Glutamatergic neuron (in vitro differentiated cells): Measurements from ENCODE around the gene PRDM10. TPM values are rescaled to one million over a fixed set of nuclear protein-coding genes. Genes with fewer than 3 reads are reported as not detected.

ENCODE experiments used
- DNase-seq: peaks from one replicate; pipeline ENCODE4 v3.0.0; 2022
- H3K27ac Mint-ChIP-seq: one replicate; pipeline ENCODE4 v1.8.0; 2020; ENCODE audit warnings: mild to moderate bottlenecking, mixed read lengths, inconsistent platforms; ENCODE audit not compliant: unreplicated experiment
- H3K27me3 Mint-ChIP-seq: one replicate; pipeline ENCODE4 v1.8.0; 2020; ENCODE audit warnings: mild to moderate bottlenecking, moderate library complexity, mixed read lengths, inconsistent platforms; ENCODE audit not compliant: unreplicated experiment
- H3K36me3 Mint-ChIP-seq: one replicate; pipeline ENCODE4 v1.8.0; 2020; ENCODE audit warnings: mild to moderate bottlenecking, mixed read lengths, inconsistent platforms; ENCODE audit not compliant: unreplicated experiment
- H3K4me1 Mint-ChIP-seq: one replicate; pipeline ENCODE4 v1.8.0; 2020; ENCODE audit warnings: mild to moderate bottlenecking, low read depth, mixed read lengths, inconsistent platforms; ENCODE audit not compliant: unreplicated experiment
- H3K4me3 Mint-ChIP-seq: one replicate; pipeline ENCODE4 v1.8.0; 2020; ENCODE audit warnings: mild to moderate bottlenecking, mixed read lengths, inconsistent platforms; ENCODE audit not compliant: unreplicated experiment
- H3K9me3 Mint-ChIP-seq: one replicate; pipeline ENCODE4 v1.8.0; 2020; ENCODE audit warnings: mild to moderate bottlenecking, moderate library complexity, mixed read lengths, inconsistent platforms; ENCODE audit not compliant: unreplicated experiment
- CTCF ChIP-seq: fragments of 200-600 bp; sonication (generic); IDR thresholded peaks from one replicate; pipeline ENCODE4 v1.5.0; 2021; ENCODE audit not compliant: partially characterized antibody, unreplicated experiment
- total RNA-seq: library from RNA; stranded (reverse); fragmentation: NEBNext Ultra II Directional; extraction: Animal tissue kit (Norgen Biotek cat#: 25700); gene quantifications from one replicate; pipeline ENCODE4 v1.2.1, GENCODE V29; 2021; ENCODE audit not compliant: unreplicated experiment

The PRDM10 gene
- total RNA-seq, 1 donor from 2014 or later: 19.8 TPM

GRCh38 chr11:129997513-129997912 is 5.1 kb downstream of the PRDM10 start:
- H3K4me3 Mint-ChIP-seq: no peak overlapping the region
- H3K27me3 Mint-ChIP-seq: peaks cover 5% of the 10 kb centered on the region
- peaks cover 12% of the 10 kb centered on the region for H3K36me3 Mint-ChIP-seq
- peaks cover 1% of the 10 kb centered on the region for H3K4me1 Mint-ChIP-seq
- H3K9me3 Mint-ChIP-seq: peaks cover 11% of the 10 kb centered on the region
- H3K27ac Mint-ChIP-seq: no peak overlapping the region
- no peak for TF ChIP-seq CTCF
- DNase-seq: no peak

GRCh38 chr11:129996113-129996870 is 6.3 kb downstream of the PRDM10 start:
- Mint-ChIP-seq H3K27ac (no peak overlapping the region), H3K4me3 (no peak overlapping the region), H3K9me3 (peaks cover 9% of the 10 kb centered on the region), H3K27me3 (peaks cover 3% of the 10 kb centered on the region), H3K4me1 (peaks cover 6% of the 10 kb centered on the region), H3K36me3 (peaks cover 12% of the 10 kb centered on the region)
- no peak for DNase-seq
- no peak for TF ChIP-seq CTCF

- Mint-ChIP-seq H3K4me3 (no peak overlapping the region), H3K27me3 (no peaks in the 10 kb centered on the region), H3K27ac (no peak overlapping the region)
These were observed 7.5 kb downstream of the PRDM10 start for GRCh38 chr11:129995163-129995562.

GRCh38 chr11:129992161-129992944 is 10.3 kb downstream of the PRDM10 start:
- TF ChIP-seq CTCF: no peak
- Mint-ChIP-seq H3K4me1 (peaks cover 6% of the 10 kb centered on the region), H3K27me3 (no peaks in the 10 kb centered on the region), H3K4me3 (peak overlapping the region; percentile 38), H3K36me3 (peaks cover 12% of the 10 kb centered on the region), H3K27ac (peak overlapping the region; percentile 22), H3K9me3 (peaks cover 3% of the 10 kb centered on the region)
- DNase-seq: peak; percentile 37

More at GRCh38 chr11:129995163-129995562, 7.5 kb downstream of the PRDM10 start:
- no peak for DNase-seq
- H3K36me3 Mint-ChIP-seq: peaks cover 12% of the 10 kb centered on the region
- peaks cover 6% of the 10 kb centered on the region for H3K4me1 Mint-ChIP-seq
- peaks cover 3% of the 10 kb centered on the region for H3K9me3 Mint-ChIP-seq
- no peak for TF ChIP-seq CTCF
